MM.1S (cell line): ENCODE measurements around the gene CD81.

Source experiments
- DNase-seq: peaks from one replicate; pipeline ENCODE4 v3.0.0-alpha.2; 2015
- H2AFZ ChIP-seq: fragments of 300-600 bp; sonication (generic); 2 replicates; pipeline ENCODE4 v1.6.0; 2016; ENCODE audit warnings: antibody characterized with exemption, low read length
- H3F3A ChIP-seq: fragments of 300-600 bp; sonication (generic); 2 replicates; pipeline ENCODE4 v1.6.1; 2016; ENCODE audit warnings: mild to moderate bottlenecking, antibody characterized with exemption, low read length, moderate library complexity, mixed read lengths; ENCODE audit not compliant: insufficient read depth
- H3K27ac ChIP-seq: fragments of 300-600 bp; sonication (generic); 2 replicates; pipeline ENCODE4 v1.5.1; 2016; ENCODE audit warnings: mild to moderate bottlenecking, low read length
- H3K27me3 ChIP-seq: fragments of 300-600 bp; sonication (generic); replicated peaks from 2 replicates; pipeline ENCODE4 v1.6.0; 2016; ENCODE audit warnings: low read length; ENCODE audit not compliant: insufficient read depth
- H3K36me3 ChIP-seq: fragments of 300-600 bp; sonication (generic); replicated peaks from 2 replicates; pipeline ENCODE4 v1.6.1; 2016; ENCODE audit warnings: mild to moderate bottlenecking, low read length, mixed read lengths; ENCODE audit not compliant: insufficient read depth
- H3K4me1 ChIP-seq: fragments of 300-600 bp; sonication (generic); 2 replicates; pipeline ENCODE4 v1.6.1; 2016; ENCODE audit warnings: low read length, mixed read lengths
- H3K4me2 ChIP-seq: fragments of 300-600 bp; sonication (generic); 2 replicates; pipeline ENCODE4 v1.6.0; 2016; ENCODE audit warnings: low read depth, low read length
- H3K4me3 ChIP-seq: fragments of 300-600 bp; sonication (generic); 2 replicates; pipeline ENCODE4 v1.5.1; 2016; ENCODE audit warnings: low read length, mixed read lengths
- H3K79me2 ChIP-seq: fragments of 300-600 bp; sonication (generic); 2 replicates; pipeline ENCODE4 v1.6.1; 2016; ENCODE audit warnings: mixed run types, low read length, mixed read lengths
- H3K9ac ChIP-seq: fragments of 300-600 bp; sonication (generic); 2 replicates; pipeline ENCODE4 v1.6.1; 2016; ENCODE audit warnings: low read length, mixed read lengths
- H3K9me2 ChIP-seq: fragments of 300-600 bp; sonication (generic); replicated peaks from 2 replicates; pipeline ENCODE4 v1.6.1; 2016; ENCODE audit warnings: mild to moderate bottlenecking, low read length, mixed read lengths; ENCODE audit not compliant: insufficient read depth
- H3K9me3 ChIP-seq: fragments of 300-600 bp; sonication (generic); replicated peaks from 2 replicates; pipeline ENCODE4 v1.6.1; 2016; ENCODE audit warnings: mild to moderate bottlenecking, low read length, mixed read lengths; ENCODE audit not compliant: insufficient read depth
- H4K20me1 ChIP-seq: fragments of 300-600 bp; sonication (generic); 2 replicates; pipeline ENCODE4 v1.6.1; 2016; ENCODE audit warnings: mild to moderate bottlenecking, low read length, moderate library complexity, mixed read lengths; ENCODE audit not compliant: insufficient read depth
- CTCF ChIP-seq: fragments of 300-600 bp; sonication (generic); IDR thresholded peaks from 2 replicates; pipeline ENCODE4 v1.5.1; 2016; ENCODE audit warnings: antibody characterized with exemption, low read length, mixed read lengths
- EZH2 ChIP-seq: fragments of 300-600 bp; sonication (generic); optimal IDR thresholded peaks from 2 replicates; pipeline ENCODE3; 2017; ENCODE audit warnings: low read depth, mild to moderate bottlenecking, antibody characterized with exemption, low read length, mixed read lengths
- EZH2phosphoT487 ChIP-seq: fragments of 300-600 bp; sonication (generic); IDR thresholded peaks from 2 replicates; pipeline ENCODE4 v1.6.1; 2018; ENCODE audit warnings: antibody characterized with exemption, low read length

Gene CD81

GRCh38 chr11:2423157-2424025, 46.3 kb downstream of the CD81 start:
- Histone ChIP-seq H4K20me1 (no peaks in the 10 kb centered on the region), H3K4me2 (no peak overlapping the region), H3K4me3 (no peak overlapping the region), H3F3A (no peaks in the 10 kb centered on the region), H3K27me3 (peaks cover 81% of the 10 kb centered on the region), H3K9me2 (no peaks in the 10 kb centered on the region), H3K79me2 (no peaks in the 10 kb centered on the region), H2AFZ (no peak overlapping the region), H3K9ac (no peak overlapping the region), H3K27ac (no peak overlapping the region), H3K4me1 (no peaks in the 10 kb centered on the region), H3K9me3 (no peaks in the 10 kb centered on the region), H3K36me3 (no peaks in the 10 kb centered on the region)
- no peak for DNase-seq
- TF ChIP-seq EZH2phosphoT487: no peak
- no peak for TF ChIP-seq EZH2
- TF ChIP-seq CTCF: no peak

- Histone ChIP-seq H3F3A (no peaks in the 10 kb centered on the region), H2AFZ (no peak overlapping the region), H3K79me2 (no peaks in the 10 kb centered on the region), H3K4me1 (no peaks in the 10 kb centered on the region), H3K36me3 (no peaks in the 10 kb centered on the region), H4K20me1 (no peaks in the 10 kb centered on the region), H3K27me3 (peaks cover 74% of the 10 kb centered on the region), H3K4me2 (no peak overlapping the region), H3K9me2 (no peaks in the 10 kb centered on the region), H3K27ac (no peak overlapping the region), H3K9me3 (no peaks in the 10 kb centered on the region), H3K4me3 (no peak overlapping the region), H3K9ac (no peak overlapping the region)
- TF ChIP-seq CTCF (no peak), EZH2phosphoT487 (no peak), EZH2 (no peak)
- no peak for DNase-seq
Observed at GRCh38 chr11:2424811-2425495, 47.8 kb downstream of the CD81 start.

GRCh38 chr11:2425506-2425905, 48.4 kb downstream of the CD81 start:
- H3K79me2 ChIP-seq: no peaks in the 10 kb centered on the region
- H3K36me3 ChIP-seq: no peaks in the 10 kb centered on the region
- no peak overlapping the region for H3K4me2 ChIP-seq
- no peak overlapping the region for H3K9ac ChIP-seq
- H4K20me1 ChIP-seq: no peaks in the 10 kb centered on the region
- no peaks in the 10 kb centered on the region for H3F3A ChIP-seq
- H3K4me3 ChIP-seq: no peak overlapping the region
- H2AFZ ChIP-seq: no peak overlapping the region
- no peak for TF ChIP-seq CTCF
- no peak for TF ChIP-seq EZH2phosphoT487
- TF ChIP-seq EZH2: no peak
- H3K27me3 ChIP-seq: peaks cover 69% of the 10 kb centered on the region
- no peaks in the 10 kb centered on the region for H3K4me1 ChIP-seq
- DNase-seq: no peak
- no peaks in the 10 kb centered on the region for H3K9me2 ChIP-seq
- no peaks in the 10 kb centered on the region for H3K9me3 ChIP-seq
- no peak overlapping the region for H3K27ac ChIP-seq
